ELF-1 (cell line): Measurements from ENCODE around the gene MMP24.
"Not testable (repeated sequence)": the region's sequence is repeated elsewhere in the genome, so short reads cannot be mapped to it uniquely, and the experiment has no call there.

Experiments used
- DNase-seq: peaks from one replicate; pipeline ENCODE4 v3.0.0-alpha.2; 2016; ENCODE audit warnings: low read depth, low spot score

MMP24 gene

DNA sequence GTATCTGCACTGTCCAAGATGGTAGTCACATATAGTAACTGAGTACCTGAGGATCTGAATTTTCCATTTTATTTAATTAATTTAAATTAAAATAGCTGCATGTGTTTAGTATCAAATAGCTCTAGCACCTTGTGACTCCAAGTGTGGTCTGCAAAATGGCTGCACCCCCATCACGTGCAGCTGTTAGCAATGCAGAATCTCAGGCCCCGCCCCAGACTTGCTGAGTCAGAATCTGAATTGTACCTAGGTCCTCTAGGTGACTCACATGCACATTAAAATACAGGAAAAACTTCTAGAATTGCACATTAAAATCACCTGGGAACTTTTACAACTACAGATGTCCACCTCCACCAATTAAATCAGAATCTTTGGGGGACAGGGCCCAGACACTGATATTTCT is 84.9 kb downstream of the MMP24 start:
- DNase-seq, result no peak

DNA sequence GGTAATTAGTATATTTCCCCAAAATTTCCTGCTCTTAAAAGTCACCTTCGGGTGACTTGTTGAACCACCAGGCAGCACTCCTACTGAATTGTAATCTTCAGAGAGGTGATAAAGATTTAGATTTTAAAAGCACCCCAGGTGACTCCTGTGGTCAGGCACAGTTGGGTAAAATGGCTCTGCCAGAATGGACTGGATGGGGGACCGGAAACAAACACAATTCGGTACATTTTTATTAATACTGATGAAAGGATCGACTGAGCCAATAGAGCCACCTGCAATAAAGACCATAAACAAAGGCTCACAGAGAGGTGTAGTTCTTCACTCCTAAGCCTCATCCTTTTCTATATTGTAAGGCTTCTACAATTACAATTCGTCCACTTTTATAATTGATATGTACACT is 85.3 kb downstream of the MMP24 start:
- DNase-seq, result no peak

DNA sequence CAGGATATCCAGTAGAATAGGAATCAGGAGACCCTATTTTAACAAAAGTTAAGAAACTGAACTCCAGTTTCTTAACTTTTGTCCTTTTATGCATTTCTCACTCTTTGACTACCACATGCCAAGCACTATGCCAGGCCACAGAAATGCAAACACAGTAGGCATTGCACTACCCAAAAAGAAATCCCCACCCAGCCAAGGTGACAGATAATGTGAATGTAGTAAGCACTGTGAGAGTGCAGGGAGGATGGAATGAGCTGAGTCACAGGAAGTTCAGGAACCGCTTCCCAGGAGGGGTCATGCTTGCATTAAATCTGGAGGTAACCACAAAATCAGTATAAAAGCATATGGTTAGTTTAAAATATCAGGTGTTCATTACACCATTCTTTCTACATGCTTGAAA is 85.8 kb downstream of the MMP24 start:
- DNase-seq, result no peak

- DNase-seq, result no peak
These were observed 88.5 kb downstream of the MMP24 start for GRCh38 chr20:35314816-35315631.

GRCh38 chr20:35315632-35316020 is 89.1 kb downstream of the MMP24 start:
- not testable (repeated sequence) for DNase-seq

GRCh38 chr20:35316086-35316485 is 89.6 kb downstream of the MMP24 start:
- DNase-seq, result no peak

- no peak for DNase-seq
These were observed 91.1 kb downstream of the MMP24 start for GRCh38 chr20:35317416-35318210.

DNA sequence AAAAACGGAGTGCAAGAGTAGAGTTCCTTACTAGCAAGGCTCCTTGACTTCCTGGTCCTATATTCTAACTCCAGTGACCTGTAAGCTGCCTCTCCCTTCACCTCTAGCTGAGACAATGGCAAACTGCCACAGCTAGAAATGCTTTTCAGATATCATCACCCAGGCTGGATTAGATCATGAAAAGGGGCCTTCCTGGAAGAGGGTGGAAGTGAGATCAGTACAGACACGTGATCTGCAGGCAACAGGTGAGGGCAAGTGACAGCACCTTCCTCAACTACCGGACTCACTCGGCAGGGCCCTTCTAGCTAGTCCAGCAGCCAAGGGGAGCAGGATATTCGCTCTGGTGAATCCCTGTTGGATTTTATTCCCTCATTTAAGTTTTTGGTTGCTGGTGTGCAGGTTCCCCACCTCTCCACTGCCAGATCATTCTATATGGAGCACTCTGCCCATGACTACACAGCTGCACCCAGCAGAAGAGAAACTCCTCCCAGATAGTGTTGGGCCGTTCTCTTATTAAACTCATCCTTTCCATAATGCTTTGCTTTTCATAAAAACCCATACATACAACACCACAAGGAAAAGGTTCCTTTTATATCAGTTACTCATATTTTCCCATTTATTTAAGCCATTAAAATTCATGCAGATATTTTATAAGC is 92.1 kb downstream of the MMP24 start:
- peak; percentile 10 for DNase-seq

GRCh38 chr20:35319192-35319870 is 92.8 kb downstream of the MMP24 start:
- no peak for DNase-seq

DNA sequence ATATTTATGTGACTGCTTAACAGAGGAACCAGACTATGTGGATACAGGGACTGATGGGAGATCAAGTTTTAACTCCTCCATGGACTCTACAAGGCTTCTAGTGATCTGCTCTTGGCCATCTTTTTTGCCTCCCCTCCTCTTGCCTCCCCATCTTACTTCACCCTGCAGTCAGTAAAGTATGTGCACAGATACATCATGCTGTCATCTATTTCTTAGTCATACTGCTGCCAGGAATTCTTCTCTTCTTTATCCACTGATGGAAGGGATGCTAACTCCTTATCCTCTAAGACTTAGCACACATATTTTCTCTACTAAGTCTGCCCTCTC is 93.3 kb downstream of the MMP24 start:
- DNase-seq, result no peak

- peak; percentile 48 for DNase-seq
These were observed 94.1 kb downstream of the MMP24 start for GRCh38 chr20:35320396-35321126.

- DNase-seq, result no peak
These were observed 98.9 kb downstream of the MMP24 start for GRCh38 chr20:35325401-35325800.

DNA sequence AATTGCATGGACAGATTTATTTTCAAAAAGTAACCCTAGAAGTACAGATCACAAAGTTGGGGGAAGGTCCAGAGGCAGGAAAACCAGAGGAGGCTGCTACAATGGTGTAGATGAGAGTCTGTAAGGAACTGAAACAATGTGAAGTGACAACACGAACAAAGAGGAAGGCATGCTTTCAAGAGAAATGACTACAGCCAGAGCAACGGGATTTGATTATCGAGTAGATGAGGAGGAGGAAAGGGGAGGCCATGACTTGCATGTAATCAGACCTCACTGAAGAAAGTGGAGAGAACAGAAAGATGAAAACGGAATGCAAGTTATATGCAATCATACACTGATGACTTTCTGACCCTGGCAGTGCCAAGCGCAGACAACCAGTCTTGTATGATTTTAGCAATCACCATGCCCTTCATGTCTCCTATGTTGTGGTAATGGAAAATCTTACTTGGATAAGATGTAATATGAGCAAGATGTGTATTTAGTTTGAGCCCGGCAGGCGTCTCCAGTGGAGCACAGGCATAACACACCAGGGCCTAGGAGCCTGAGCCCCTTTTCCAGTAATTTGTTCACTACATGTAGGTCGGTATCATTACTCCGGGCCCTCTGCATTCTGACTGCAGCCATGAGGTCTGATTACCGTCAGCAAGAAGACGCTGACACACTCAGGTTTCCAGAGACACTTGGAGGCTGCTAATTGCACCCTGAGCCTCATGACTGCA is 99.7 kb downstream of the MMP24 start:
- DNase-seq, result no peak
